HG03064 (cell line): ENCODE results near the gene C2orf76.

ENCODE experiments used
- ATAC-seq: cut with Tn5 transposase; IDR thresholded peaks from one replicate; pipeline ENCODE4 v1.9.1; 2021; ENCODE audit warnings: low read depth; ENCODE audit not compliant: unreplicated experiment

Gene C2orf76

DNA sequence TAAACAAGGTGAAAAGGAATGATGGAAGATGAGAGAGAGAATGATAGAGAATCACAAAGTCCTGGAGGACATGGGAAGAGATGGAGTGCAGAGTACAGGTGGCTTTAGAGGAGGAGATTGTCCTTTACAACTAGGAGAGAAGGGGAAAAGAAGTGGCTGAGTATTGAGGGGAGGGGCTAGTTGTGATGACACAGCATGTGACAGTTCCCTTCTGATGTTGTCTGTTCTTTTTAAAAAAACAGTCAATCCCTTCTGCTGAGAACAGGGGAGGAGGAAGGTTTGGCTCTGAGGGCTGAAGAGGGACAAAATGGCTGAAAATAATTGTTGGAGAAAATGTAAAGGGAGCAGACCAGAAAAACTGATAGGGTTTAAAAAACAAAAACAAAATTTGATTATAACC lies 99.0 kb downstream of the C2orf76 start:
- ATAC-seq: no peak

DNA sequence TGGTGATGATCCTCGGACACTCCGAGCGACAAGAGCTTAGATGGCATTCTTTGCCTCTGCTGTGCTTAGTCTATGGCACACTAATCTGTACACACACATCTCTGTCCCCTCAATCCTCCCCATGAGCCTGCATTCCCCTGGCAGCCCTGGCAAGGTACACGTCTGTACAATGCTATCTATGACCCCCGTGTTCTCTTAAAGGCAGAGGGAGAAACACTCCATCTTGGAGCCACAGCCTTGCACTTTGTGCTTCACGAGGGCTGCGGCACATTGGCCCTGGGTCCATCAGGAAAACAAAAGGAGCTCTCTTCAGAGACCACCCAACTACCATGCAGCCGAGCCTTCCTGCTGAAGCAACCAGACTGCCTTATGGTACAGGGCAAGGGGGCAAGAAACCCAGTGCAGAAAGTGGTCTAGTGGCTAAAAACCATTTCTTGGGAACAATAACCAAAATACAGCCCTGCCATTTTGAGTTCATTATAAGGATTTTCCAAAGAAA lies 100.5 kb downstream of the C2orf76 start:
- ATAC-seq: no peak

DNA sequence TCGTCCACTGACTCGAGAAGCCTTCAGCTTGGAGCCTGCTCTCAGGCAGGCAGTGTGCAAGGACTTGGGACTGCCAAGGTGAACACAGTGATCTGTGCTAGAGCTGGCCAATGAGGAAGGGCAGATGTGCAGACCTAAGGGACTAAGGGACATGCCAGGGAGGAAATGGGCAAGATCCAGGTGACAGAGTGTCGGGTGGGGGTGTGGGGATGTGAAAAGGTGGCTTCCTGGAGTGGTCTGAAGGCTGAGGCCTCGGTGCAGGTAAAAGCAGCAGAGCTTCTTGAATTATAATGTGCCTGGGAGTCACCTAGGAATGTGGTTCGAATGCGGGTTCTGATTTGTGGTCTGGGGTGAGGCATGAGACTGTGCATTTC lies 101.0 kb downstream of the C2orf76 start:
- no peak for ATAC-seq

DNA sequence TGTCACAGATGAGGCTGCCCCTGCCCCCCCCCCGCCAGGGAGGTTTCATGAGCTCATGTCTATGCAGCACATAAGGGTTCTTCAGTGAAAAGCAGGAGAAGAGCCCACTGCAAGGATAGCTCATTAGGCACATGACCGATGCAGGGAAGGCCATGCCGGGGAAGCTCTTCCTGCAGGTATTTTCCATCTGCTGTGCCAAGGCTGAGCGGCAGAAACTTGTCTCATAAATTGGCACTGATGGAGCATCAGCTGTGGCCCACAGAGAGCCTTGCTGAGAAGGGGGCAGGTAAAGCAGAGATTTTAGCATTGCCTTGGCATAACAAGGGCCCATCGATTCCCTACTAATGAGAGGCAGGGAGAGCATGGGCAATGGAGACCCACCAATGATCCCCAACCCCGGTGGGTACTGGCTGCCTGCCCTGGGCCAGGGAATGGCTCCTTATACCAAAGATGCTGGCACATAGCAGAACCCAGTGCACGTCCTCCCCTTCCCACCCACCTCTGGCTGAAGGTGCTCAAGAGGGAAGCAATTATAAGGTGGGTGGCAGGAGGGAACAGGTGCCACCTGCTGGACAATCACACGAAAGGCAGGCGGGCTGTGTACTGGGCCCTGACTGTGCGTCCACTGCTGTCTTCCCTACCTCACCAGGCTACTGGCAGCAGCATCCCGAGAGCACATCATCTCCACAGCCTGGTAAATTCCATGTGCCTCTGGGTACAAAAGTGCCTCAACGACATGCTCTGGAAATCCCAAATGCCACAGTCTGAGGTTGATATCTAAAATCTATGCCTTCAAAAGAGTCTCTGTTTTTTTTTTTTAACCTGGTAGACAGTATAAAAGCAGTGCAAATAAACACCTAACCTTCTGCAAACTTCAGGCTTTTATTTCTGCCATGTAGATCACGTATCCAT lies 101.6 kb downstream of the C2orf76 start:
- ATAC-seq: peak; percentile 98

DNA sequence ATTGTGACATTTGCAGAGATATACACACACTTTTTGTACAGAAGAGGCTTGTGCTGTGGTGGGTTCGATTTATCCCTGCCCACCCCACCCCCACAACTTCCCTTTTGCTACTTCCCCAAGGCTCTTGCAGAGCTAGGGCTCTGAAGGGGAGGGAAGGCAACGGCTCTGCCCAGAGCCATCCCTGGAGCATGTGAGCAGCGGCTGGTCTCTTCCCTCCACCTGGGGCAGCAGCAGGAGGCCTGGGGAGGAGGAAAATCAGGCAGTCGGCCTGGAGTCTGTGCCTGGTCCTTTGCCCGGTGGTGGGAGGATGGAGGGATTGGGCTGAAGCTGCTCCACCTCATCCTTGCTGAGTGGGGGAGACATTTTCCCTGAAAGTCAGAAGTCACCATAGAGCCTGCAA lies 103.0 kb downstream of the C2orf76 start:
- ATAC-seq: no peak

DNA sequence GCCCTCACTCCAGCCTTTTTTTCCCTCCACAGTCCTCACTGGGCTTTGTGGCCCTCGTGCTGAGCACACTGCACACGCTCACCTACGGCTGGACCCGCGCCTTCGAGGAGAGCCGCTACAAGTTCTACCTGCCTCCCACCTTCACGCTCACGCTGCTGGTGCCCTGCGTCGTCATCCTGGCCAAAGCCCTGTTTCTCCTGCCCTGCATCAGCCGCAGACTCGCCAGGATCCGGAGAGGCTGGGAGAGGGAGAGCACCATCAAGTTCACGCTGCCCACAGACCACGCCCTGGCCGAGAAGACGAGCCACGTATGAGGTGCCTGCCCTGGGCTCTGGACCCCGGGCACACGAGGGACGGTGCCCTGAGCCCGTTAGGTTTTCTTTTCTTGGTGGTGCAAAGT lies 103.6 kb downstream of the C2orf76 start:
- no peak for ATAC-seq

DNA sequence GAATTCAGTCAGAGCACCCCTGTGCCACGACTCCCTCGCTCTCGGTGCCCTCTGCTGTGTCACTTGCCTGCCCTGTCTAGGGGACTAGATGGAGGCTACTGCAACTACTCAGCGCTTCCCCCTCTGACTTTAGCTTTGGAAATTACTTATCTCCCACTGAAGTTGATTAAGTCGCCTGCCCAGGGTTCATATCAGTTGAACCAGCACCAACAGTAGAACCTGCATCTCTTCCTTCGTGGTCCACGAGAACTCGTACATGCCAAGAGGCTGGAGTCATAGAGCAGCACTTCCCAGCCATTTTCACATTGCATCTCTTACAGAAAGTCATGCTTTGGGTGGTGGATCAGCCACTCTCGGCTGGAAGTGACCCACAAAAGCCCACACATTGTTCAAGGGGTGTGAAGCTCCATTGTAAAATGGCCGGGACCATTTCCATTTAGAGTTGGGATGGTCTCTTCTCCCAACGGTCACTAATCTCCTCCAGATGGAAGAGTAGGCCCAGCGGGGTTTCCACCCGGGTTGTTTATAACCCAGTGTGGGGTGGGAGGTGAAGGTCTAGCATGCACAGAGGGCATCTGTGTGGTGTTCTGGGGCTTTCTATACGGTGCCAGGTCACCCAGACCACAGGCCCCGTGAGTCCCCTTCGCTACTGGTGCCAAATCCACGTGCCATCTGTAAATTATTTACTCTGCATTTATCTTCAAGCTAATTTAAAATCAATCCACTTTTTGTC lies 105.0 kb downstream of the C2orf76 start:
- no peak for ATAC-seq

DNA sequence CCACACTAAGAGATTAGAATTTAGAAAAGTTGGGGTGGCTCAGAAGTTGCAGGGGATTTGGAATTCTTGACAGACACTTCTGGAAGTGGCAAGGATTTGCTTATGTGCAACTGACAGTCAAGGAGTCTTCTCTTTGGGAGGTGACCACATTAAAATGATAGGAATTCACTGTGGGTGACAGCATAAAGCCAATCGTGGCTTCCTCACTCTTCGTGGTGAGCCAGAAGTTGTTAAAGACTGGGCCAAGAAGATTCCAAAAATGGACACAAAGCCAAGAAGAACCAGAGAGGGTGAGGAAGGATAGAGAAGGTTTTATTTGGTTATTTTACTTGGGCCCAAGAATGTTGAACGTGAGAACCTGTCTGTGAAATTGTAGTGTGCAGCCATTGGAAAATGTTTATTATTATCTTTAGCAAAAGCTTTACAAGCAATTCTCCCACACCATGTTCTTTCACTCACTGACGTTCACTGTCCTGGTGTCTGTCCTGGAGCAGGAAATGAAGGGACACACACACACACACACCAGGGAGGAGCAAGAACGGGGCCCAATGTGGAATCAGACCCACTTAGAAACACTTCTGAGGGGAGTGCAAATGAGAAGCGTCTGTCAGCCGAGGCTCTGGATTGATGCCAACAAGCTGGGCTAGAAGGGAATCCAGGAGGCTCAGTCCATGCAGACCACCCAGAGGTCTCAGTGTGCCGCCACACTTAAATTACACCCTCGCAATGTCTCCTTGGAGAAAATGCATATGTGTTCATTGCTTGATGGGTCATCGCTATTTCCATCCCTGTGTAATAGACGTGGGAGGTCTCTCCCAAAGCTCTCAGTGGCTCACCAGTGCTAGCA lies 105.8 kb downstream of the C2orf76 start:
- no peak for ATAC-seq

DNA sequence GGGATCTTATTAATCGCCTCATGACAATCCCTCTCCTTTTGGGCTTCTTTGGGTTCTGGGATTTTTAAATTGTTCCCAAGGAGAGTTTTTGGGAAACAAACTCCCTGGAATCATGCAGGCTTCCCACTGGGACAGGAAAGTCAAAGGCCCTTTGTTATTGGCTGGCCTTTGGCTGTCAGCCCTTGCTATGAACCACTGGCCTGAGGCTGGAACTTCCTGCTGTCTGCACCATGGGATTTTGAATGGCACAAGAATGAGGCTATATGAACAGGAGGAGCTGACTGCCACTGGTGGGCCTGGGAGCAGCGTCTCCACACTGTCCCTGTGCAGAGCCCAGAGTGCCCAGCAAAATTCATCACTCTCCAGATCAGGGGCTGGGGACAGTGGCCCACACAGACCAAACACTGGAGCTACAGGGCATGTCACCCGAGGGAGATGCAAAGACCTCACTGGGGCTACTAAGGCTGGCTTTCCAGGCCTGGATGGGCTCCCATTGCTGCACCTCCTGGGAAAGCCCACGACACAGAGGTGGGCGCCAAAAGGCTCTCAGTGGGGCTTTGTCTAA lies 107.3 kb downstream of the C2orf76 start:
- ATAC-seq: no peak

DNA sequence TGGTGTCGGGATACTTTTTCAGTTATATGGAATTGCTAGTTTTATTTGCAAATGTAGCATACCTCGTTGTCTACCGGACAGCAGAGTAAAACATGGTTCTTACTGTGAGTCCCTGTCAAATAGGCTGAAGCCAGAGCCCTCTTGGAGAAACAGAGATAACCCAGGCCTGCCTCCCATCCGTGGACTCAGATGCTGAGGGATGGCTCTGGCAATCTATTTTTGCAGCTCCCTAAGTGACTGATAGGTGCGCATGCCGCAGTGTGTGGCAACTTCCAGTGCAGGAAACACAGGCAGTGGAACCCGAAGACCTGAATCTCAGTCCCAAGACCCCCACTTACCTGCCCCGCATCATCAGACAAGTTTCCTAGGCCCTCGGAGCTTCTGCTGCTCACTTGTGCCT lies 109.4 kb downstream of the C2orf76 start:
- no peak for ATAC-seq

DNA sequence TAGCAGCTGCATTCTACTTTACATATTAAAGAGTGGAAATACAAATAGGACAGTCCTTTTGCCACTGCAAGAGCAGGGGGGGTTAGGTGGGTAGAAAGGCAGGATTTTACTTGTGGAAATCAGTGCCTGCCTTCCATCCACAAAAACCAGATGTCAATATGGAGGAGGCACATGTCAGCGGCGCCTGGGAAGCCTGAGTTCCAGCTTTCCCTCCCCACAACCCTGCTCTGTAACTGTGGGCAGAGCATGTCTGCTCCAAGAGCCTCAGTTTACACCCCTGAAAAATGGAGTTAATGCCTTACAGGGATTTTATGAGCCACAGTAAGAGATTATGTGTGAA lies 110.1 kb downstream of the C2orf76 start:
- no peak for ATAC-seq

DNA sequence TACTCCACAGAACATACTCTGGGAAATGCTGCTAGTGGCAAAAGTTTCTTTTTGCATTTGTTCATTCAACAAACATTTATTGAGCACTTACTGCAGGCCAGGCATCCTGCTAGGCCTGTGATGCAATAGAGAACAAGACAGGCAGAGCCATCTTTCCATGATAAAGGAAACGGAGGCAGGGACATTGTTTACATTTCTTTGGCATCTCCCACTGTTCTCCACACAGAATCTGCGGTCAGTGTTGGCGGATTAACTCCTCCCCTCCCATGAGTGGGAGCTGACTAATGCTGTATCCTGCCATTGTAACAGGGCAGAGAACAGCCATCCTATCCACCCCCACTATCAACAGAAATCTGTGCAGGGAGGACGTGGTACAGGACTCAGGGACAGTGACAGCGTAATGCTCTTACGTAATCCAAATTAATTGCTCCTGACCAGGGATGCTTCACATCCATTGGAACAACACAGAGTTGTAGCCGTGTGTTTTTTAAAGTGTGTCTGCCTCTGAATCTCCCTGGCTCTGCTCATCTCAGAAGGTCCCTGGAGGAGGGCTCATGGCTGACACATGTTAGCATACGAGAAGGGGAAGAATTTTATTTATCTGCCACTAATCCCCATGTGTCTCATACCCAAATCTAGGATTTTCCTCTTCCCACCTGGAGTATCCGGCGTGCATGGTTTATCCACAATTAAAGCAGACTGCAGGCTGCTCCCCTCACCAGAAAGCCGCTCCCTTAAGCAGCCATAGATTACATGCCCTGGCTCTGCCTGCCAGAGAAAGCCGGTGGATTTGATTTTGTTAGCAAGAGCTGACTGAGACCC lies 110.7 kb downstream of the C2orf76 start:
- ATAC-seq: no peak

DNA sequence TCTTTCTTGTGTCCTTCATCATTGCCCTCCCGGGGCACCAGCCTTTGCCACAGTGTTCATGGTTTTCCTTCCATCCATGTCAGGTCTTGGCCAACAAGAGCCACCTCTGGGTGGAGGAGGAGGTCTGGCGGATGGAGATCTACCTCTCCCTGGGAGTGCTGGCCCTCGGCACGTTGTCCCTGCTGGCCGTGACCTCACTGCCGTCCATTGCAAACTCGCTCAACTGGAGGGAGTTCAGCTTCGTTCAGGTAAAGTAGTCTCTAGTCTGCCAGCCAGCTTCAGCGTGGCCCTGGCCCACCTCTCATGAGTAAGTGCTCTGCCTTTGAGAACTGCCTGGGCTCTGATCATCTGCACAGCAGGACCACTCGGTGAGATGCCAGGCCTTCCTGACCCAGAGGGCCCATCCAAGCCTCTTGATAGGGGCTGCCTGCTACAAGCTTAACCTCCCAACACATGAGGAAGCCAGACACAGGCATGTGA lies 112.0 kb downstream of the C2orf76 start:
- no peak for ATAC-seq

DNA sequence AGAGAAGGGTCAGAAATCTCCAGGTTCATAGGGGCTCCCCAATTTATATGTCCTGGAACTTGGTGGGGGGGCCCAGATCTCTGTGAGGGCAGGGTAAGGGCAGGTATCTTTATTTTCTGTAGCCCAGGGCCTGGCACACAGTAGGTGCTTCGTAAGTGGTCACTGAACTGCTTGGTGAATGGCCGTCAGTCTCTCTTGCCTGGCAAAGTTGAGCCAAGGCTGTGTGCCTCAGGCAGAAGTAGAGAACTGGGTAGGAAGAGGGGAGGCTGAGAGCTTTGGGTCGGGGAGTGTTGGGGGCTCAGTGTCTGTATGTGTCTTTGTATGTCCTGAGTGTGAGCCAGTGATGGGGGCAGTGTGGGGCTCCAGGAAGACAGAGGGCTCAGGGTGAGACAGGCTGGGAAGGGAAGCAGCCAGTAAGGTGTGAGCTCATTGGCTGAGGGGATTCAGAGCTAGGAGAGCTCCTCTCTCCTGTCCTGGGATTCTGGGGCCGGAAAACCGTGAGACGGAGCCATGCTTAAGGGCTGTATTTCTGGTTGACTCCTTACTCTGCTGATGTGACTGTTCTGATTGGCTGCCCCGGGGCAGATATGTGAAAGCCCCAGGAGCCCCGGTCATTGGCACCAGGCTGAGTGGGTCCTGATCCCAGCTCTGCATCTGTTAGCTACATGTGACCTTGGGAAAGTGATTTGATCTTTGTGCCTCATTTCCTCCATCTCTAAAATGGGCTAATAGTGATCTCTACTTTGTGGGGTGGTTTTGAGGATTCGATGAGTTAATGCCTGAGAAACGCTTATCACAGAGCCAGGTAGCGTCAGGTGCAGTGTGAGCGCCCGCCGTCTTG lies 112.7 kb downstream of the C2orf76 start:
- no peak for ATAC-seq

DNA sequence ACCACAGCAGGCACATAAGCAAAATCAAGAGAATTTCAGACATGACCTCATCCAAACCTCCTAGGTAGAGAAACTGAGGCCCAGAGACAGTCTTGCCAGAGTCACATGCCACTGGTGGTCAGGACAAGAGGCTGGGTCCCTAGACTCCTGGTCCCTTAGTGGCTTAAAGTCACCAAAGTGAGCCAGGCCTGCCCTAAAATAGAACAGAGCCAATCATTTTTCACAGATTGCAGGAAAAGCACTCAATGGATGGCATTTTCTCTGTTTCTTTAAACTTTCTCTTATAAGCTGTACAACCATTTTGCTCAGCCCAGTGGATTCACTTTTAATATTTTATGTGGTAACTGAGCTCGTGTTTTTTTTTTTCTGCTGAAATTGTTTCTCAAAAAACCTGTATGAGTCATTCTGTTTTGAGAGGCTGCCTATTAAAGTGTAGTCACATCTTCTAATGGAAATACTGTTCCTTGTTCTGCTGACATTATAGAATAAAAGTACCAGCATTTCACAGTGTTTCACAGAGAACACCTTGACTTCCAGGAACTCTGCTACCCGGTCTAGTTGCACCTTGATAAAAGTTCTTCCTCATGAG lies 113.4 kb downstream of the C2orf76 start:
- ATAC-seq: no peak
